Measurements from ENCODE around the gene ZNF677.
"Not testable (repeated sequence)": the region's sequence is repeated elsewhere in the genome, so short reads cannot be mapped to it uniquely, and the experiment has no call there.

DNA sequence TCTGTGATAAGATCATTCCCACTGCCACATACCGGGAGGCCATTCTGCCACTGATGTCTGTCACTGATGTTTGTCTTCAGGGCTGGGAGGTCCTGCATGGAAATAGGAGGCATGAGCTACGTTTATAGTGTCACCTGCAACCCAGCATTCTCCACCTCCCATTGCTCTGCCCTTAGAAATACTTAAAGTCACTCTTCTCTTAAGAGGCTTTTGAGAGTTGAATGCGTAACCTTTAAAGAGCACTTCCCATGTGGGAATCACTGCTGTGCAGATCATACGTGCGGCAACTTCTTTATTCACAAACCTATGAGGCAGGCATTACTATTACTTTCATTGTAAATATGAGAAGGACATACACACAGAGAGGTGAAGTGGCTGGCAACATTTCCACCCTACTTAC is 12.9 kb upstream of the ZNF677 start, which contains the start of gene VN1R4:
- not testable (repeated sequence) for TF ChIP-seq CTCF (conservative IDR thresholded peaks at IDR 0.05; ENCODE audit: low read depth, low read length); EZH2 (IDR thresholded peaks at IDR 0.05; ENCODE audit: borderline replicate concordance, low read depth, low read length, poor library complexity, severe bottlenecking)

All from A673 (cell line).